H1 (cell line): ENCODE measurements around the gene FAM209A. TPM values are rescaled to one million over a fixed set of nuclear protein-coding genes. Genes with fewer than 3 reads are reported as not detected.

Source experiments
- CTCF ChIA-PET: fragments of 300-600 bp; sonication (Branson Sonifier 250); formaldehyde crosslinking; loops from one replicate; lab custom pipeline; 2021; ENCODE audit not compliant: partially characterized antibody; lab: Charles Lee
- POLR2A ChIA-PET: fragments of 300-600 bp; sonication (Branson Sonifier 250); formaldehyde crosslinking; loops from one replicate; lab custom pipeline; 2021; ENCODE audit warnings: inconsistent platforms; ENCODE audit not compliant: partially characterized antibody; lab: Charles Lee
- DNase-seq, 2 experiments: peaks; one replicate each; pipeline versions ENCODE4 v3.0.0 to v3.0.0-alpha.2; 2010 to 2022; ENCODE audit warnings: low spot score in 2 of 2, low read depth in 1 of 2, mixed read lengths in 1 of 2
- FAIRE-seq: peaks from 2 replicates; lab custom pipeline; 2011; peaks lifted over from hg19 to GRCh38; lab: Jason Lieb, UNC
- H2AFZ ChIP-seq: 2 replicates; pipeline ENCODE4 v1.8.1; 2012; ENCODE audit warnings: low read length, inconsistent platforms
- H2AK5ac ChIP-seq: 2 replicates; pipeline ENCODE4 v1.6.1; 2013; ENCODE audit warnings: low read depth, low read length
- H2BK120ac ChIP-seq: replicated peaks from 2 replicates; pipeline ENCODE3; 2013; ENCODE audit warnings: low read depth, low read length, inconsistent platforms
- H2BK12ac ChIP-seq: 2 replicates; pipeline ENCODE4 v1.6.1; 2013; ENCODE audit warnings: low read depth, low read length
- H2BK15ac ChIP-seq: 2 replicates; pipeline ENCODE4 v1.6.1; 2013; ENCODE audit warnings: low read length
- H2BK20ac ChIP-seq: 2 replicates; pipeline ENCODE4 v1.6.1; 2013; ENCODE audit warnings: low read length
- H2BK5ac ChIP-seq: 2 replicates; pipeline ENCODE4 v1.6.1; 2013; ENCODE audit warnings: low read depth, low read length
- H3K14ac ChIP-seq: 2 replicates; pipeline ENCODE4 v1.6.1; 2013; ENCODE audit warnings: inconsistent platforms; ENCODE audit not compliant: insufficient read length
- H3K18ac ChIP-seq: 2 replicates; pipeline ENCODE4 v1.6.1; 2013; ENCODE audit warnings: low read length; ENCODE audit errors: extremely low read depth
- H3K23ac ChIP-seq: 2 replicates; pipeline ENCODE4 v1.6.1; 2013; ENCODE audit warnings: inconsistent platforms; ENCODE audit not compliant: insufficient read length
- H3K23me2 ChIP-seq: 2 replicates; pipeline ENCODE4 v1.6.1; 2013; ENCODE audit warnings: low read depth, low read length
- H3K27ac ChIP-seq: 2 replicates; pipeline ENCODE4 v1.6.1; 2011; ENCODE audit warnings: low read depth, low read length, inconsistent platforms
- H3K27me3 ChIP-seq, 4 experiments: replicated peaks in 1 of 4; 1 replicate in 1 of 4; 2 replicates in 3 of 4; pipeline versions ENCODE4 v1.6.1 to v1.8.1; 2011 to 2013; ENCODE audit warnings: low read length in 3 of 4, mild to moderate bottlenecking in 3 of 4, inconsistent platforms in 2 of 4, mixed read lengths in 2 of 4, moderate library complexity in 1 of 4; ENCODE audit not compliant: control insufficient read depth in 3 of 4, insufficient read depth in 3 of 4; ENCODE audit errors: extremely low read depth in 1 of 4
- H3K36me3 ChIP-seq, 4 experiments: 2 replicates each; pipeline versions ENCODE4 v1.6.1 to v1.8.1; 2011 to 2013; ENCODE audit warnings: mild to moderate bottlenecking in 4 of 4, low read length in 3 of 4, moderate library complexity in 2 of 4, control low read depth in 1 of 4, inconsistent platforms in 1 of 4; ENCODE audit not compliant: insufficient read depth in 4 of 4, control insufficient read depth in 2 of 4
- H3K4ac ChIP-seq: replicated peaks from 2 replicates; pipeline ENCODE3; 2013; ENCODE audit warnings: low read length, low read depth, mixed read lengths, inconsistent platforms; ENCODE audit not compliant: insufficient read length
- H3K4me1 ChIP-seq, 4 experiments: replicated peaks in 1 of 4; 1 replicate in 1 of 4; 2 replicates in 3 of 4; pipeline versions ENCODE4 v1.6.1 to v1.8.1; 2011 to 2013; ENCODE audit warnings: low read length in 3 of 4, inconsistent platforms in 2 of 4, mixed read lengths in 1 of 4; ENCODE audit not compliant: insufficient read depth in 4 of 4, control insufficient read depth in 3 of 4
- H3K4me2 ChIP-seq, 2 experiments: 2 replicates each; pipeline versions ENCODE4 v1.6.1 to v1.8.1; 2011 to 2013; ENCODE audit warnings: low read depth in 2 of 2, low read length in 2 of 2, control low read depth in 1 of 2, inconsistent platforms in 1 of 2, mild to moderate bottlenecking in 1 of 2; ENCODE audit not compliant: insufficient read depth in 1 of 2
- H3K4me3 ChIP-seq, 4 experiments: fragments of 200-600, 300-600 bp in 1 of 4; sonication (generic), shearing (Covaris generic), sonication (Bioruptor Twin) in 1 of 4; 2 replicates each; pipeline versions ENCODE4 v1.5.1 to v1.8.1; 2011 to 2016; ENCODE audit warnings: low read length in 4 of 4, low read depth in 3 of 4, control low read depth in 2 of 4, inconsistent platforms in 2 of 4, mild to moderate bottlenecking in 2 of 4, mixed read lengths in 1 of 4, moderate library complexity in 1 of 4; ENCODE audit not compliant: insufficient read depth in 2 of 4; ENCODE audit errors: extremely low read depth in 1 of 4
- H3K56ac ChIP-seq: replicated peaks from 2 replicates; pipeline ENCODE3; 2013; ENCODE audit warnings: low read depth, mild to moderate bottlenecking, mixed read lengths, low read length, inconsistent platforms; ENCODE audit not compliant: insufficient read length
- H3K79me1 ChIP-seq: 2 replicates; pipeline ENCODE4 v1.6.1; 2013; ENCODE audit warnings: low read depth, low read length, control low read depth
- H3K79me2 ChIP-seq, 2 experiments: 2 replicates each; pipeline versions ENCODE4 v1.6.1 to v1.8.1; 2012 to 2013; ENCODE audit warnings: low read length in 2 of 2, mild to moderate bottlenecking in 2 of 2, inconsistent platforms in 1 of 2; ENCODE audit not compliant: insufficient read depth in 2 of 2, control insufficient read depth in 1 of 2
- H3K9ac ChIP-seq, 4 experiments: replicated peaks in 1 of 4; 1 replicate in 1 of 4; 2 replicates in 3 of 4; pipeline versions ENCODE4 v1.6.1 to v1.8.1; 2011 to 2013; ENCODE audit warnings: low read depth in 3 of 4, low read length in 3 of 4, control low read depth in 2 of 4, mild to moderate bottlenecking in 2 of 4, moderate library complexity in 2 of 4, inconsistent platforms in 1 of 4; ENCODE audit errors: extremely low read depth in 1 of 4
- H3K9me3 ChIP-seq, 2 experiments: 2 replicates each; pipeline versions ENCODE4 v1.6.1 to v1.8.1; 2012 to 2013; ENCODE audit warnings: mild to moderate bottlenecking in 2 of 2, moderate library complexity in 2 of 2, control low read depth in 1 of 2, inconsistent platforms in 1 of 2, low read depth in 1 of 2, low read length in 1 of 2, mixed read lengths in 1 of 2; ENCODE audit not compliant: insufficient read depth in 2 of 2
- H4K20me1 ChIP-seq, 2 experiments: replicated peaks in 1 of 2; 2 replicates each; pipeline versions ENCODE3 to v1.8.1; 2011 to 2013; ENCODE audit warnings: inconsistent platforms in 2 of 2, low read length in 2 of 2, mild to moderate bottlenecking in 1 of 2; ENCODE audit not compliant: insufficient read depth in 2 of 2, control insufficient read depth in 1 of 2
- H4K5ac ChIP-seq: 2 replicates; pipeline ENCODE4 v1.6.1; 2013; ENCODE audit warnings: low read length, low read depth, mixed read lengths, inconsistent platforms; ENCODE audit not compliant: insufficient read length
- H4K8ac ChIP-seq: 2 replicates; pipeline ENCODE4 v1.8.0; 2013; ENCODE audit warnings: mild to moderate bottlenecking, moderate library complexity, low read length, inconsistent platforms; ENCODE audit not compliant: insufficient read depth; ENCODE audit errors: extremely low read depth
- H4K91ac ChIP-seq: replicated peaks from 2 replicates; pipeline ENCODE3; 2013; ENCODE audit warnings: low read length, mixed read lengths, inconsistent platforms; ENCODE audit not compliant: insufficient read length
- BACH1 ChIP-seq: IDR thresholded peaks from 2 replicates; pipeline ENCODE4 v1.6.1; 2012; ENCODE audit warnings: low read length, improper control_type of control experiment
- CHD2 ChIP-seq: IDR thresholded peaks from 2 replicates; pipeline ENCODE4 v1.6.1; 2012; ENCODE audit warnings: low read length, improper control_type of control experiment
- CREB1 ChIP-seq: IDR thresholded peaks from 2 replicates; pipeline ENCODE4 v1.6.1; 2012; ENCODE audit warnings: inconsistent platforms
- JUN ChIP-seq: IDR thresholded peaks from 2 replicates; pipeline ENCODE4 v1.6.1; 2011; ENCODE audit warnings: low read depth, mild to moderate bottlenecking, improper control_type of control experiment, low read length
- POLR2A ChIP-seq, 2 experiments: IDR thresholded peaks; 1 replicate in 1 of 2; 2 replicates in 1 of 2; pipeline ENCODE4 v1.6.1; 2011; ENCODE audit warnings: low read depth in 2 of 2, low read length in 2 of 2, mild to moderate bottlenecking in 2 of 2; ENCODE audit errors: control extremely low read depth in 1 of 2
- POLR2AphosphoS5 ChIP-seq: IDR thresholded peaks from 2 replicates; pipeline ENCODE4 v1.6.1; 2011; ENCODE audit warnings: low read depth, low read length
- RXRA ChIP-seq: IDR thresholded peaks from 2 replicates; pipeline ENCODE4 v1.6.1; 2011; ENCODE audit warnings: low read depth, mild to moderate bottlenecking, low read length, moderate library complexity; ENCODE audit not compliant: insufficient read depth
- SUZ12 ChIP-seq: fragments of 200-600 bp; sonication (generic); IDR thresholded peaks from 2 replicates; pipeline ENCODE4 v1.6.1; 2012; ENCODE audit warnings: mild to moderate bottlenecking, inconsistent platforms, low read length, moderate library complexity, mixed read lengths
- YY1 ChIP-seq: IDR thresholded peaks from 2 replicates; pipeline ENCODE4 v1.6.1; 2011; ENCODE audit warnings: low read depth, mild to moderate bottlenecking, low read length
- ZNF274 ChIP-seq: IDR thresholded peaks from 2 replicates; pipeline ENCODE4 v1.7.0; 2012; ENCODE audit warnings: low read length, borderline replicate concordance; ENCODE audit errors: extremely low read depth
- WGBS, 2 experiments: shearing (Covaris generic) in 1 of 2; methylation state at CpG; one replicate each; pipeline versions ENCODE4 v1.1.6 to v1.1.7; 2013 to 2015; ENCODE audit warnings: low lambda C conversion rate in 2 of 2, mixed read lengths in 2 of 2, inconsistent platforms in 1 of 2, low coverage in 1 of 2, missing lambda C conversion rate in 1 of 2; ENCODE audit not compliant: insufficient replicate concordance in 2 of 2, insufficient coverage in 1 of 2, insufficient read length in 1 of 2; ENCODE audit errors: extremely low coverage in 1 of 2, missing lambda C conversion rate in 1 of 2; 5-methylcytosine and 5-hydroxymethylcytosine counted together
- polyA plus RNA-seq, 7 experiments: library from polyadenylated mRNA; depleted of rRNA in 3 of 7; stranded (reverse) in 5 of 7; unstranded in 2 of 7; fragments of >200 nt in 5 of 7; fragments of 200-250 nt in 2 of 7; gene quantifications; 1 replicate in 5 of 7; 2 replicates in 1 of 7; 4 replicates in 1 of 7; pipeline versions ENCODE4 v1.2.1 to v1.2.3, GENCODE V29; 2011 to 2013; ENCODE audit warnings: missing spikeins in 2 of 7, mixed read lengths in 2 of 7
- total RNA-seq: library from RNA; stranded (reverse); fragmentation: NEBNext Ultra II Directional; extraction: Animal tissue kit (Norgen Biotek cat#: 25700); gene quantifications from 2 replicates; pipeline ENCODE4 v1.2.1, GENCODE V29; 2021
- TF ChIP-seq, protein P1 (sequence below): IDR thresholded peaks from 2 replicates; pipeline ENCODE4 v1.6.1; 2011; ENCODE audit warnings: low read depth, mild to moderate bottlenecking, low read length; ENCODE audit not compliant: insufficient read depth
- TF ChIP-seq, protein P2 (sequence below): IDR thresholded peaks from 2 replicates; pipeline ENCODE4 v1.6.1; 2012; ENCODE audit warnings: inconsistent platforms

FAM209A gene
- total and polyA plus RNA-seq, 2 of the 8 experiments (the other 6 are each of a cell fraction or from before 2014, with no cell fraction given): 0.15 TPM; not detected in 1

DNA sequence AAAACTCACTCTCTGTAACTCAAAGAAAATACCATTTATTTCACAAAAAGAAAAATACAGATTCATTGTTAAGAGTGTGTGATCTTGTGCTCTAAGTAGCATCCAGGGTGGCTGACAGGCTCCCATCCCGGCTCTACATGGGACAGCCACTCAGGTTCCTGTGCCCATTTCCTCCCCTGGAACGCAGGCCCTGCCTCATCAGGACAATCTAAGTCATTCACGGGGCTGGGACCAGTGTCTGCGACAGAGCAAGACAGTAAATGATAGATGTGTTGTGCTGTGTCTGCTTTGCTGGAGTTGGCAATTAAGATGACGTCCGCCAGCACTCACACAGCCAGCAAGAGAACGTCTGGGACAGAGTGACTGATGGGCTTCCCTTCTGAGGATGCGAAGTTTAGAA is 6.9 kb upstream of the FAM209A start:
- Histone ChIP-seq H3K56ac (no peak overlapping the region), H2AK5ac (no peak overlapping the region), H3K27me3 (no peaks in the 10 kb centered on the region), H3K23me2 (no peaks in the 10 kb centered on the region), H3K79me1 (no peaks in the 10 kb centered on the region), H4K91ac (no peak overlapping the region), H2BK120ac (no peak overlapping the region), H4K8ac (no peak overlapping the region), H4K5ac (no peak overlapping the region), H3K4ac (no peak overlapping the region), H2BK12ac (no peak overlapping the region), H3K27ac (no peak overlapping the region), H3K36me3 (peaks cover 0 to 31% (median 23%) of the 10 kb centered on the region in 4 experiments; a peak in 6 of 8 replicates), H3K9me3 (peaks cover 7 to 21% of the 10 kb centered on the region in 2 experiments; a peak in 2 of 4 replicates), H2AFZ (no peak overlapping the region), H3K4me2 (no peak overlapping the region), H3K18ac (no peak overlapping the region), H2BK5ac (no peak overlapping the region), H3K4me1 (no peaks in the 10 kb centered on the region), H3K4me3 (no peak overlapping the region), H3K23ac (no peak overlapping the region), H3K14ac (no peak overlapping the region), H2BK15ac (no peak overlapping the region), H3K9ac (no peak overlapping the region), H3K79me2 (no peaks in the 10 kb centered on the region), H4K20me1 (no peaks in the 10 kb centered on the region), H2BK20ac (no peak overlapping the region)
- FAIRE-seq (no peak), DNase-seq (no peak)
- TF ChIP-seq CREB1 (no peak), ZNF274 (no peak), CHD2 (no peak), SUZ12 (no peak), RXRA (no peak), JUN (no peak), POLR2AphosphoS5 (no peak), BACH1 (no peak), YY1 (no peak), POLR2A (IDR thresholded peaks at IDR 0.05; ENCODE audit: control extremely low read depth in 1 of 2, low read depth in 2 of 2, low read length in 2 of 2) (no peak)
- TF ChIP-seq, protein P1, sequence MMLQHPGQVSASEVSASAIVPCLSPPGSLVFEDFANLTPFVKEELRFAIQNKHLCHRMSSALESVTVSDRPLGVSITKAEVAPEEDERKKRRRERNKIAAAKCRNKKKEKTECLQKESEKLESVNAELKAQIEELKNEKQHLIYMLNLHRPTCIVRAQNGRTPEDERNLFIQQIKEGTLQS: no peak
- TF ChIP-seq, protein P2, sequence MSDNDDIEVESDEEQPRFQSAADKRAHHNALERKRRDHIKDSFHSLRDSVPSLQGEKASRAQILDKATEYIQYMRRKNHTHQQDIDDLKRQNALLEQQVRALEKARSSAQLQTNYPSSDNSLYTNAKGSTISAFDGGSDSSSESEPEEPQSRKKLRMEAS: no peak
- WGBS, 2 experiments: 89% methylated on average over 8 of the region's 8 CpGs; no CpG with 5 or more reads in 1 of the 2 experiments
- ChIA-PET CTCF (no interaction called here), POLR2A (no interaction called here)
